Gastrocnemius medialis (tissue), 4 donors: ENCODE results near the gene SULF2. TPM values are rescaled to one million over a fixed set of nuclear protein-coding genes. Genes with fewer than 3 reads are reported as not detected.

Experiments used
- ATAC-seq, 2 donors: fragments of 150-250 bp; one replicate each; pipeline ENCODE4 v1.9.1; 2016
- DNase-seq, 2 donors: peaks; one replicate each; pipeline ENCODE4 v3.0.0-alpha.2; 2019
- H3K27ac ChIP-seq, 4 donors: fragments of 200-600 bp; sonication (generic); 1 replicate in 1 of 4; 2 replicates in 3 of 4; pipeline ENCODE4 v1.5.1; 2016 to 2018; ENCODE audit warnings: mild to moderate bottlenecking in 2 of 4, moderate library complexity in 1 of 4
- H3K27me3 ChIP-seq, 3 donors: fragments of 200-600 bp; sonication (generic) in 2 of 3; 1 replicate in 1 of 3; 2 replicates in 2 of 3; pipeline versions ENCODE4 v1.5.1 to v1.6.0; 2016 to 2019; ENCODE audit warnings: mild to moderate bottlenecking in 1 of 3, moderate library complexity in 1 of 3
- H3K36me3 ChIP-seq, 2 donors: fragments of 200-600 bp; sonication (generic) in 1 of 2; one replicate each; pipeline ENCODE4 v1.5.1; 2017 to 2018
- H3K4me1 ChIP-seq, 2 donors: fragments of 200-600 bp; sonication (generic) in 1 of 2; one replicate each; pipeline ENCODE4 v1.5.1; 2016 to 2017; ENCODE audit warnings: mild to moderate bottlenecking in 2 of 2
- H3K4me3 ChIP-seq, 4 donors: fragments of 200-600 bp; sonication (generic) in 3 of 4; 1 replicate in 1 of 4; 2 replicates in 3 of 4; pipeline ENCODE4 v1.5.1; 2016 to 2019; ENCODE audit warnings: mild to moderate bottlenecking in 2 of 4
- H3K9me3 ChIP-seq, 3 donors: fragments of 200-600 bp; sonication (generic) in 2 of 3; 1 replicate in 1 of 3; 2 replicates in 2 of 3; pipeline ENCODE4 v1.5.1; 2016 to 2019
- CTCF ChIP-seq, 5 experiments: fragments of 450-650 bp in 3 of 5; fragments of 200-600 bp in 2 of 5; sonication (generic) in 2 of 5; IDR thresholded peaks in 4 of 5; conservative IDR thresholded peaks in 1 of 5; 1 replicate in 4 of 5; 2 replicates in 1 of 5; pipeline ENCODE4 v1.5.1; 2016 to 2019; ENCODE audit warnings: antibody characterized with exemption in 5 of 5, mild to moderate bottlenecking in 3 of 5, moderate library complexity in 3 of 5
- POLR2A ChIP-seq, 2 donors: fragments of 450-650 bp; IDR thresholded peaks; one replicate each; pipeline ENCODE4 v1.6.1; 2017; ENCODE audit warnings: antibody characterized with exemption in 2 of 2, mild to moderate bottlenecking in 2 of 2, moderate library complexity in 2 of 2
- in situ Hi-C, 4 donors: fragments of 200-750 bp; cut with MboI; loops; one replicate each; pipeline versions ENCODE4 v1.15.0 to v1.8.0; 2017; ENCODE audit warnings: low sequenced_read_pairs in 4 of 4
- intact Hi-C: fragments of 100-400 bp; cut with DNase I; formaldehyde crosslinking; loops from one replicate; pipeline ENCODE4 v1.15.1; 2023; ENCODE audit warnings: low total_unique reads
- total RNA-seq, 4 donors: library from RNA; depleted of rRNA; stranded (reverse); fragments of >200 nt; gene quantifications; one replicate each; pipeline versions ENCODE4 v1.1.0 to v1.2.3, GENCODE V29; 2016

SULF2 gene
- total RNA-seq, 4 donors from 2014 or later: 9.8 to 18.8 (median 16.8) TPM

GRCh38 chr20:47653869-47654268 is 131.4 kb downstream of the SULF2 start:
- Histone ChIP-seq H3K36me3 (peaks cover 3 to 70% of the 10 kb centered on the region in 2 donors), H3K4me1 (no peaks in the 10 kb centered on the region), H3K9me3 (no peaks in the 10 kb centered on the region), H3K27me3 (no peaks in the 10 kb centered on the region), H3K4me3 (no peak overlapping the region), H3K27ac (no peak overlapping the region)
- TF ChIP-seq CTCF (IDR thresholded peaks at IDR 0.05 in 4 of 5, conservative IDR thresholded peaks at IDR 0.05 in 1 of 5) (no peak), POLR2A (IDR thresholded peaks at IDR 0.05) (no peak)
- in situ Hi-C loops (no loop called here), intact Hi-C loops (no loop called here)
- ATAC-seq (no peak), DNase-seq (no peak)

GRCh38 chr20:47652794-47653193 is 132.5 kb downstream of the SULF2 start:
- no peak for ATAC-seq
- no peaks in the 10 kb centered on the region for H3K9me3 ChIP-seq
- DNase-seq: no peak
- no peaks in the 10 kb centered on the region for H3K27me3 ChIP-seq
- peaks cover 3 to 79% of the 10 kb centered on the region in 2 donors for H3K36me3 ChIP-seq
- intact Hi-C loops (no loop called here), in situ Hi-C loops (no loop called here)
- TF ChIP-seq POLR2A (IDR thresholded peaks at IDR 0.05): no peak
- TF ChIP-seq CTCF (IDR thresholded peaks at IDR 0.05 in 4 of 5, conservative IDR thresholded peaks at IDR 0.05 in 1 of 5): no peak
- H3K4me3 ChIP-seq: no peak overlapping the region
- H3K27ac ChIP-seq: no peak overlapping the region
- no peaks in the 10 kb centered on the region for H3K4me1 ChIP-seq

DNA sequence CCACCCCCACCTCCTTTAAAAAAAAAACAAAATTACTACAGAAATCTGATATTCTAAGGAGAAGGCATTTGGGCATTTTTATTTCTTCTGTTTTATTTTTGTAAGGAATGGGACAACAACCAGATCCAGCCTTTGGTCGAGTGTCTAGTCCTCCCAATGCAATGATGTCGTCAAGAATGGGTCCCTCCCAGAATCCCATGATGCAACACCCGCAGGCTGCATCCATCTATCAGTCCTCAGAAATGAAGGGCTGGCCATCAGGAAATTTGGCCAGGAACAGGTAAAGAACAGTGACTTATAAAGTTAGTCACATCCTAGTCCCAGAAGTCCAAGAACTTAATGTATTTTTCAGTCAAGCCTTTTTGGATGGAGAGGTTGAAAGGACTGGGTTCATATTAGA is 133.0 kb downstream of the SULF2 start:
- DNase-seq (no peak), ATAC-seq (no peak)
- TF ChIP-seq POLR2A (IDR thresholded peaks at IDR 0.05): no peak
- TF ChIP-seq CTCF (IDR thresholded peaks at IDR 0.05 in 4 of 5, conservative IDR thresholded peaks at IDR 0.05 in 1 of 5): no peak

GRCh38 chr20:47648943-47649342 is 136.3 kb downstream of the SULF2 start:
- intact Hi-C loops: no loop called here
- peaks cover 3 to 95% of the 10 kb centered on the region in 2 donors for H3K36me3 ChIP-seq
- DNase-seq: no peak
- no peaks in the 10 kb centered on the region for H3K27me3 ChIP-seq
- no peak for TF ChIP-seq CTCF (IDR thresholded peaks at IDR 0.05 in 4 of 5, conservative IDR thresholded peaks at IDR 0.05 in 1 of 5)
- TF ChIP-seq POLR2A (IDR thresholded peaks at IDR 0.05): no peak
- no peak overlapping the region for H3K27ac ChIP-seq
- in situ Hi-C loops: no loop called here
- H3K4me1 ChIP-seq: no peaks in the 10 kb centered on the region
- no peaks in the 10 kb centered on the region for H3K9me3 ChIP-seq
- no peak for ATAC-seq
- H3K4me3 ChIP-seq: no peak overlapping the region

More for the DNA sequence above, 133.0 kb downstream of the SULF2 start:
- peaks cover 3 to 82% of the 10 kb centered on the region in 2 donors for H3K36me3 ChIP-seq
- intact Hi-C loops (no loop called here), in situ Hi-C loops (no loop called here)
- H3K27ac ChIP-seq: no peak overlapping the region
- H3K9me3 ChIP-seq: no peaks in the 10 kb centered on the region
- H3K4me3 ChIP-seq: no peak overlapping the region
- no peaks in the 10 kb centered on the region for H3K27me3 ChIP-seq
- no peaks in the 10 kb centered on the region for H3K4me1 ChIP-seq

GRCh38 chr20:47647994-47648393 is 137.3 kb downstream of the SULF2 start:
- no peak for ATAC-seq
- Histone ChIP-seq H3K9me3 (no peaks in the 10 kb centered on the region), H3K4me3 (no peak overlapping the region), H3K27ac (no peak overlapping the region), H3K27me3 (no peaks in the 10 kb centered on the region), H3K36me3 (peaks cover 3 to 95% of the 10 kb centered on the region in 2 donors), H3K4me1 (no peaks in the 10 kb centered on the region)
- intact Hi-C loops (no loop called here), in situ Hi-C loops (no loop called here)
- TF ChIP-seq CTCF (IDR thresholded peaks at IDR 0.05 in 4 of 5, conservative IDR thresholded peaks at IDR 0.05 in 1 of 5): no peak
- TF ChIP-seq POLR2A (IDR thresholded peaks at IDR 0.05): no peak
- DNase-seq: no peak
